Spinal cord (tissue), 10 donors: Measurements from ENCODE around the gene CYP11A1. TPM values are rescaled to one million over a fixed set of nuclear protein-coding genes. Genes with fewer than 3 reads are reported as not detected.
A peak's percentile ranks its signal among the peaks of the same experiment; 100 is the strongest.

Experiments used
- DNase-seq, 6 donors: peaks; one replicate each; pipeline versions ENCODE4 v3.0.0 to v3.0.0-alpha.2; 2013 to 2015; ENCODE audit warnings: low spot score in 6 of 6, low read depth in 4 of 6
- H3K27ac ChIP-seq: one replicate; pipeline ENCODE4 v1.5.1; 2013; ENCODE audit warnings: low read depth, low read length, control low read depth
- H3K27me3 ChIP-seq: one replicate; pipeline ENCODE4 v1.6.1; 2013; ENCODE audit warnings: low read length; ENCODE audit not compliant: control insufficient read depth, insufficient read depth
- H3K36me3 ChIP-seq: one replicate; pipeline ENCODE4 v1.6.1; 2013; ENCODE audit warnings: low read length; ENCODE audit not compliant: control insufficient read depth, insufficient read depth
- H3K4me1 ChIP-seq: one replicate; pipeline ENCODE4 v1.6.1; 2013; ENCODE audit warnings: low read length; ENCODE audit not compliant: control insufficient read depth, insufficient read depth
- H3K4me3 ChIP-seq: one replicate; pipeline ENCODE4 v1.5.1; 2013; ENCODE audit warnings: low read depth, low read length, control low read depth
- H3K9me3 ChIP-seq: one replicate; pipeline ENCODE4 v1.6.1; 2013; ENCODE audit warnings: low read length; ENCODE audit not compliant: control insufficient read depth, insufficient read depth
- WGBS: methylation state at CpG from one replicate; pipeline ENCODE4 v1.1.5; 2013; ENCODE audit warnings: missing lambda C conversion rate; ENCODE audit not compliant: insufficient coverage; 5-methylcytosine and 5-hydroxymethylcytosine counted together
- polyA plus RNA-seq, 2 donors: library from polyadenylated mRNA; unstranded; fragments of 120-200 nt; gene quantifications; one replicate each; pipeline ENCODE4 v1.2.1, GENCODE V29; 2013; ENCODE audit not compliant: insufficient read length in 2 of 2
- total RNA-seq, 2 donors: library from RNA; depleted of rRNA in 1 of 2; stranded (reverse); fragments of 120-200 nt in 1 of 2; fragments of >200 nt in 1 of 2; gene quantifications; one replicate each; pipeline versions ENCODE4 v1.2.3 to v1.2.4, GENCODE V29; 2013 to 2014
- donor health status: healthy.

Gene CYP11A1
- total and polyA plus RNA-seq, 4 donors: 0.89 to 2.1 (median 1.8) TPM

GRCh38 chr15:74409225-74409624, 41.8 kb upstream of the CYP11A1 start:
- H3K4me3 ChIP-seq: no peak overlapping the region
- 67% methylated on average over 1 of the region's 7 CpGs for WGBS
- no peak for DNase-seq
- H3K27ac ChIP-seq: no peak overlapping the region
- H3K4me1 ChIP-seq: peaks cover 42% of the 10 kb centered on the region
- H3K36me3 ChIP-seq: peaks cover 39% of the 10 kb centered on the region
- H3K27me3 ChIP-seq: no peaks in the 10 kb centered on the region
- H3K9me3 ChIP-seq: no peaks in the 10 kb centered on the region

GRCh38 chr15:74408815-74409214, 41.4 kb upstream of the CYP11A1 start:
- Histone ChIP-seq H3K27ac (no peak overlapping the region), H3K9me3 (no peaks in the 10 kb centered on the region), H3K27me3 (no peaks in the 10 kb centered on the region), H3K4me1 (peaks cover 46% of the 10 kb centered on the region), H3K36me3 (peaks cover 35% of the 10 kb centered on the region), H3K4me3 (no peak overlapping the region)
- no peak for DNase-seq
- WGBS: 75% methylated on average over 6 of the region's 7 CpGs

- Histone ChIP-seq H3K27ac (no peak overlapping the region), H3K9me3 (no peaks in the 10 kb centered on the region), H3K36me3 (peaks cover 31% of the 10 kb centered on the region), H3K4me3 (no peak overlapping the region), H3K27me3 (no peaks in the 10 kb centered on the region), H3K4me1 (peaks cover 50% of the 10 kb centered on the region)
- WGBS: 80% methylated on average over 2 of the region's 2 CpGs
- DNase-seq: no peak
Observed at GRCh38 chr15:74408385-74408784, 40.9 kb upstream of the CYP11A1 start.

- Histone ChIP-seq H3K9me3 (no peaks in the 10 kb centered on the region), H3K27ac (no peak overlapping the region), H3K27me3 (no peaks in the 10 kb centered on the region), H3K4me3 (no peak overlapping the region), H3K36me3 (peaks cover 28% of the 10 kb centered on the region), H3K4me1 (peaks cover 51% of the 10 kb centered on the region)
- peak in 4 of 6 donors; percentile 15 to 80 (median 58) for DNase-seq
- 20% methylated on average over 6 of the region's 12 CpGs for WGBS
Observed at GRCh38 chr15:74406992-74407705, 39.7 kb upstream of the CYP11A1 start.

- Histone ChIP-seq H3K4me1 (peaks cover 47% of the 10 kb centered on the region), H3K4me3 (no peak overlapping the region), H3K27me3 (peaks cover 2% of the 10 kb centered on the region), H3K9me3 (no peaks in the 10 kb centered on the region), H3K36me3 (peaks cover 21% of the 10 kb centered on the region), H3K27ac (no peak overlapping the region)
- DNase-seq: no peak
- 89% methylated on average over 4 of the region's 4 CpGs for WGBS
Observed at GRCh38 chr15:74406517-74406916, 39.1 kb upstream of the CYP11A1 start.

- Histone ChIP-seq H3K4me1 (peaks cover 44% of the 10 kb centered on the region), H3K27ac (no peak overlapping the region), H3K27me3 (peaks cover 2% of the 10 kb centered on the region), H3K9me3 (no peaks in the 10 kb centered on the region), H3K36me3 (peaks cover 14% of the 10 kb centered on the region), H3K4me3 (no peak overlapping the region)
- no peak for DNase-seq
- WGBS: 92% methylated on average over 5 of the region's 7 CpGs
Observed at GRCh38 chr15:74405823-74406222, 38.4 kb upstream of the CYP11A1 start.

GRCh38 chr15:74403991-74404563, 36.6 kb upstream of the CYP11A1 start:
- peak in 1 of 6 donors; percentile 73 for DNase-seq
- WGBS: 68% methylated on average over 13 of the region's 16 CpGs
- H3K27ac ChIP-seq: no peak overlapping the region
- peaks cover 34% of the 10 kb centered on the region for H3K4me1 ChIP-seq
- no peaks in the 10 kb centered on the region for H3K9me3 ChIP-seq
- H3K36me3 ChIP-seq: no peaks in the 10 kb centered on the region
- H3K4me3 ChIP-seq: no peak overlapping the region
- H3K27me3 ChIP-seq: peaks cover 2% of the 10 kb centered on the region

GRCh38 chr15:74403588-74403919, 36.1 kb upstream of the CYP11A1 start:
- no peaks in the 10 kb centered on the region for H3K9me3 ChIP-seq
- WGBS: 92% methylated on average over 10 of the region's 10 CpGs
- H3K4me3 ChIP-seq: no peak overlapping the region
- H3K36me3 ChIP-seq: no peaks in the 10 kb centered on the region
- DNase-seq: no peak
- no peak overlapping the region for H3K27ac ChIP-seq
- H3K27me3 ChIP-seq: peaks cover 2% of the 10 kb centered on the region
- peaks cover 29% of the 10 kb centered on the region for H3K4me1 ChIP-seq

- WGBS: 89% methylated on average over 13 of the region's 13 CpGs
- H3K9me3 ChIP-seq: no peaks in the 10 kb centered on the region
- no peaks in the 10 kb centered on the region for H3K36me3 ChIP-seq
- no peak overlapping the region for H3K4me3 ChIP-seq
- no peak for DNase-seq
- no peak overlapping the region for H3K27ac ChIP-seq
- peaks cover 2% of the 10 kb centered on the region for H3K27me3 ChIP-seq
- H3K4me1 ChIP-seq: peaks cover 25% of the 10 kb centered on the region
Observed at GRCh38 chr15:74402873-74403587, 35.6 kb upstream of the CYP11A1 start.
